PC-9 (cell line): ENCODE measurements around the gene PLA2G2C. TPM values are rescaled to one million over a fixed set of nuclear protein-coding genes. Genes with fewer than 3 reads are reported as not detected.

Experiments
- BruUV-seq: library from RNA; stranded (reverse); fragments of 400-500 nt; replicated peaks from 2 replicates; lab custom pipeline; 2021; lab: Mats Ljungman, UMichigan
- CTCF ChIA-PET: fragments of 300-600 bp; sonication (Branson Sonifier 250); formaldehyde crosslinking; loops from one replicate; lab custom pipeline; 2022; ENCODE audit warnings: antibody characterized with exemption; lab: Charles Lee
- POLR2A ChIA-PET: fragments of 300-600 bp; sonication (Branson Sonifier 250); formaldehyde crosslinking; loops from one replicate; lab custom pipeline; 2022; ENCODE audit warnings: antibody characterized with exemption; ENCODE audit not compliant: unreplicated experiment; lab: Charles Lee
- DNase-seq, 2 experiments: peaks; one replicate each; pipeline versions ENCODE4 v3.0.0 to v3.0.0-alpha.2; 2015 to 2022; ENCODE audit warnings: mixed read lengths in 1 of 2
- H2AFZ ChIP-seq: fragments of 200-600 bp; sonication (generic); 2 replicates; pipeline ENCODE4 v1.8.1; 2017; ENCODE audit warnings: antibody characterized with exemption
- H3F3A ChIP-seq: fragments of 200-600 bp; sonication (generic); 2 replicates; pipeline ENCODE4 v1.8.1; 2017; ENCODE audit warnings: antibody characterized with exemption, mild to moderate bottlenecking, low read depth; ENCODE audit not compliant: insufficient read depth
- H3K27ac ChIP-seq: fragments of 200-600 bp; sonication (generic); 2 replicates; pipeline ENCODE4 v1.6.1; 2016; ENCODE audit warnings: mixed run types
- H3K27me3 ChIP-seq: fragments of 200-600 bp; sonication (generic); 2 replicates; pipeline ENCODE4 v1.6.1; 2016; ENCODE audit warnings: low read depth, mixed run types; ENCODE audit not compliant: insufficient read depth
- H3K36me3 ChIP-seq: fragments of 200-600 bp; sonication (generic); 2 replicates; pipeline ENCODE4 v1.6.1; 2016; ENCODE audit warnings: low read depth, mixed run types
- H3K4me1 ChIP-seq: fragments of 200-600 bp; sonication (generic); replicated peaks from 2 replicates; pipeline ENCODE4 v1.6.1; 2016; ENCODE audit warnings: mixed run types; ENCODE audit not compliant: insufficient read depth
- H3K4me2 ChIP-seq: fragments of 200-600 bp; sonication (generic); 2 replicates; pipeline ENCODE4 v1.6.1; 2017; ENCODE audit warnings: mixed run types
- H3K4me3 ChIP-seq: fragments of 200-600 bp; sonication (generic); 2 replicates; pipeline ENCODE4 v1.6.1; 2016; ENCODE audit warnings: mixed run types
- H3K79me2 ChIP-seq: fragments of 200-600 bp; sonication (generic); 2 replicates; pipeline ENCODE4 v1.6.1; 2017; ENCODE audit warnings: low read depth, mixed run types
- H3K9me2 ChIP-seq: fragments of 200-600 bp; sonication (generic); 2 replicates; pipeline ENCODE4 v1.8.1; 2017; ENCODE audit warnings: mild to moderate bottlenecking; ENCODE audit not compliant: insufficient read depth
- H3K9me3 ChIP-seq: fragments of 200-600 bp; sonication (generic); 2 replicates; pipeline ENCODE4 v1.8.1; 2016; ENCODE audit warnings: low read depth; ENCODE audit not compliant: insufficient read depth
- H4K20me1 ChIP-seq: fragments of 200-600 bp; sonication (generic); 2 replicates; pipeline ENCODE4 v1.8.1; 2017; ENCODE audit not compliant: insufficient read depth
- CTCF ChIP-seq: fragments of 200-600 bp; sonication (generic); conservative IDR thresholded peaks from 2 replicates; pipeline ENCODE4 v1.6.1; 2017; ENCODE audit warnings: mixed run types, antibody characterized with exemption, mild to moderate bottlenecking, moderate library complexity
- EZH2 ChIP-seq: fragments of 200-600 bp; sonication (generic); IDR thresholded peaks from 2 replicates; pipeline ENCODE4 v1.8.0; 2017; ENCODE audit warnings: antibody characterized with exemption, low read depth
- intact Hi-C: fragments of 100-400 bp; cut with micrococcal nuclease; formaldehyde crosslinking; loops from one replicate; pipeline ENCODE4 v1.10.0; 2022; ENCODE audit not compliant: unreplicated experiment
- total RNA-seq: library from RNA; stranded (reverse); gene quantifications from 2 replicates; pipeline ENCODE4 v1.2.3, GENCODE V29; 2021

PLA2G2C gene
- total RNA-seq, 1 experiment from 2014 or later, result 0.55 TPM

GRCh38 chr1:20229171-20229570, 42.9 kb upstream of the PLA2G2C start:
- ChIA-PET POLR2A (no interaction called here), CTCF (interaction anchor here (0.7 kb wide), 1 partner anchor 128 kb away, joined by 7 read pairs; no protein-coding TSS in a partner anchor)
- intact Hi-C loops, result no loop called here
- Histone ChIP-seq H3F3A (peaks cover 21% of the 10 kb centered on the region), H3K4me3 (no peak overlapping the region), H3K36me3 (no peaks in the 10 kb centered on the region), H3K9me2 (no peaks in the 10 kb centered on the region), H2AFZ (no peak overlapping the region), H3K79me2 (no peaks in the 10 kb centered on the region), H3K27me3 (no peaks in the 10 kb centered on the region), H3K9me3 (no peaks in the 10 kb centered on the region), H4K20me1 (no peaks in the 10 kb centered on the region), H3K4me2 (no peak overlapping the region), H3K27ac (no peak overlapping the region), H3K4me1 (peaks cover 34% of the 10 kb centered on the region)
- DNase-seq, result no peak
- no TSS peak for BruUV-seq
- TF ChIP-seq CTCF, result no peak

- no peak overlapping the region for H3K4me3 ChIP-seq
- POLR2A ChIA-PET, result no interaction called here
Observed at GRCh38 chr1:20228314-20228825, 42.1 kb upstream of the PLA2G2C start.

GRCh38 chr1:20227704-20228103, 41.4 kb upstream of the PLA2G2C start:
- TF ChIP-seq EZH2 (no peak), CTCF (no peak)
- Histone ChIP-seq H3K27ac (no peak overlapping the region), H4K20me1 (no peaks in the 10 kb centered on the region), H3K4me2 (no peak overlapping the region), H3K9me2 (no peaks in the 10 kb centered on the region), H3K4me3 (no peak overlapping the region), H3K27me3 (no peaks in the 10 kb centered on the region), H2AFZ (no peak overlapping the region), H3F3A (peaks cover 6% of the 10 kb centered on the region; the same call in 1 of the 2 replicates), H3K9me3 (no peaks in the 10 kb centered on the region), H3K36me3 (no peaks in the 10 kb centered on the region), H3K4me1 (peaks cover 20% of the 10 kb centered on the region), H3K79me2 (no peaks in the 10 kb centered on the region)
- BruUV-seq, result no TSS peak
- DNase-seq, result no peak
- POLR2A ChIA-PET, result no interaction called here
- CTCF ChIA-PET, result interaction anchor here (0.6 kb wide), 1 partner anchor 13 kb away, joined by 3 read pairs; no protein-coding TSS in a partner anchor
- intact Hi-C loops, result no loop called here

More at GRCh38 chr1:20228314-20228825, 42.1 kb upstream of the PLA2G2C start:
- BruUV-seq, result no TSS peak
- no peak for DNase-seq
- Histone ChIP-seq H3K27me3 (no peaks in the 10 kb centered on the region), H3K79me2 (no peaks in the 10 kb centered on the region), H3K4me1 (peaks cover 26% of the 10 kb centered on the region), H3K27ac (no peak overlapping the region), H3K36me3 (no peaks in the 10 kb centered on the region), H3K9me3 (no peaks in the 10 kb centered on the region), H3K4me2 (no peak overlapping the region), H2AFZ (no peak overlapping the region), H3F3A (peaks cover 13% of the 10 kb centered on the region; the same call in 1 of the 2 replicates), H4K20me1 (no peaks in the 10 kb centered on the region), H3K9me2 (no peaks in the 10 kb centered on the region)
- CTCF ChIA-PET, result no interaction called here
- TF ChIP-seq CTCF (no peak), EZH2 (no peak)
- intact Hi-C loops, result no loop called here
